HG03439 (cell line): ENCODE measurements around the gene CTNNA3.
"Not testable (repeated sequence)": the region's sequence is repeated elsewhere in the genome, so short reads cannot be mapped to it uniquely, and the experiment has no call there.

Source experiments
- ATAC-seq: cut with Tn5 transposase; IDR thresholded peaks from one replicate; pipeline ENCODE4 v1.9.1; 2021; ENCODE audit warnings: mild to moderate bottlenecking, moderate library complexity; ENCODE audit not compliant: unreplicated experiment

Gene CTNNA3

DNA sequence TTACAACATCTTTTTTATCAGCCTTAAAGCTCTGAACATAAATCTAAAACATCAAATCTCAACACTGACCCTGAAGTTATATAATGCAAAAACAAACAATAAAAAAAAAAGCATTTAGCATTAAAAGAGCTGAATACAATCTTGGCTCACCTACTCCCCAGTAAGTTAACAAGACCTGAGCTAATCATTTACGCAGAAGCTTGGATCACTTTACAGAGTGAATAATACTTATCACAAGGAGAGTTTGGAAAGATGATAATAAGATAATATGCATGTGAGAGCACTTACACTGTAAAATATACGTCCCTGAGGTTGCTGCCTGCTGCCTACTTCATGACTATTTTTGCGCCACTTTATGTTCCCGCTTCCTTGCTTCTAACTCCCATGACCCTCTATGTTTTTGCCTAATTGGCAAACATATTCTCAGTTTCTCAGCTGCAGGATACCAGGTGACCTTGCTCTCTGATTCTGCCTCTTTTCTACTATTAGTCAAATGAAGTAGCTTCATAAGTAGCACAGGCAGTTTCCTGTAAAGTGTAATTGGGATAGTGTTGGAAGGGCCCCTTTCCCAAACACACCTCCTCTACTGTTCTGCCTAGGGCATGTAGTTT lies 436.6 kb downstream of the CTNNA3 start:
- no peak for ATAC-seq

GRCh38 chr10:67257427-67258144 lies 438.4 kb downstream of the CTNNA3 start:
- ATAC-seq, result no peak

DNA sequence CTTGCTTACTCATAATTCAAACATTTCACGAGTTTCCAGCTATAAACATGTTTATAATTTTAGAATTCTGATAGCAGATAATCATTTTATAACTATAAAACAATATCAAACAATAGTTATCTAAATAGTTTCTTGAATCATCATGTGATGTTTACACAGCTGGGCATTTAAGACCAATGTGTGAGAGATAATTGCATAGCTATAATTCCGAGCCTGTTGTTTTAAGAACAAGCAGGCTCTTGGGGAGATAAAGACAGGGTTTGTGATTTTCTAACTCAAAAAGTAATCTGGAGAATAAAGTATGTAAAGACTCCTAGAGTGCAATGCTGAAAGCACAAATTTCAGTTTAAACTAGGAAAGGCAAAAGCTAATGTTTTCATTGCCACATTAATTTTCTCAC lies 439.0 kb downstream of the CTNNA3 start:
- no peak for ATAC-seq

- no peak for ATAC-seq
These were observed 445.3 kb downstream of the CTNNA3 start for GRCh38 chr10:67250686-67251085.

DNA sequence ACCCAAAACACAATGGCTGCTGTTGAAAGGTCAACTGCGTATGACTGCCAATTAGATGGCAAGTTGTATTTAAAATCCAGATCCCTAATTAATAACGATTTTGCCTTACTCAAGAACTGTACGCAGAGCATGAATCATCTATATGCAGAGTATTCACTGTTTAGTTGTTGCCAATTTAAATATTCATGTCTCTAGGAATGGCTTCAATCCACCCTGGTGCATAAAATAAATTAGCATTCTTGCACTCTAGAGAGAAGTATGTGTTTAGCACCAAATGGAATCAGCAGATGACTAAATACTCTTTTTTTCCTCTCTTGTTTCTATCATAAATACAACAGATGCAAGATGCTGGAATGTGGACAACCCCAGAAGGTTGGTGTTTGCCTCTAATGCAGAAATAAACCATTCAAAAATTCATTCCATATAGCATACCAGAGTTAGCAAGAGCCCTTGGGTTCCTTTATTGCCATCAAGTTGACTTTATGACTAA lies 449.9 kb downstream of the CTNNA3 start:
- no peak for ATAC-seq

- ATAC-seq, result no peak
These were observed 453.5 kb downstream of the CTNNA3 start for GRCh38 chr10:67242528-67242927.

GRCh38 chr10:67241451-67241850 lies 454.5 kb downstream of the CTNNA3 start:
- no peak for ATAC-seq

DNA sequence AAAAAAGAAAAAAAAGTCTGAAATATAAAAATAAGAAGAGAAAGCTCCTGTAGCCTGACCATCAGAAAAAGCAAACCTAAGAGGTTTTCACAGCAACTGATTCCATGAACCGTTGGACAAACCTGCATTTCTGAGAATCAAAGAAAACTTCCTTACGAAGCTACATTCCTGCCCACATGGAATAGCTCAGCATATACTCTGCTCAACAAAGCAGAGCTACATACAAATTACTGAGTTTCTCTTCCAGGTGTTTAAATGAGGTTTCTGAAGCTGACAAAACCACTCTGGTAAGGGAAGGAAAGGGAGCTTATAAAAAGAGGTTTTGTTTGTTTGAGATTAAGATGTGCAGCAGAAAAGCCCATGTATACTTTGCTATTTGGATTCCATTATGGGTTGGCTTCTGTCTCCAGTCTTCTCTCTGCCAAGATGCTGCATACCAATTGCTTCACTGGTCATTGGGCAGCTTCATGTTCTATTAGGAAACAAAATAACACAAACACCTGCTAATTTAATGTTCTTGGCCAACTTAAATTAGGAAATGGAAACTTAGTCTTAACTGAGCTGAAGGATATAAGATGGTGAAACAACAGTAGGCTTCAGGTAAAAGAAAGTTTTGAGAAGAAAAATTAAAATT lies 456.0 kb downstream of the CTNNA3 start:
- ATAC-seq, result no peak

- ATAC-seq, result not testable (repeated sequence)
These were observed 465.1 kb downstream of the CTNNA3 start for GRCh38 chr10:67230680-67231500.

DNA sequence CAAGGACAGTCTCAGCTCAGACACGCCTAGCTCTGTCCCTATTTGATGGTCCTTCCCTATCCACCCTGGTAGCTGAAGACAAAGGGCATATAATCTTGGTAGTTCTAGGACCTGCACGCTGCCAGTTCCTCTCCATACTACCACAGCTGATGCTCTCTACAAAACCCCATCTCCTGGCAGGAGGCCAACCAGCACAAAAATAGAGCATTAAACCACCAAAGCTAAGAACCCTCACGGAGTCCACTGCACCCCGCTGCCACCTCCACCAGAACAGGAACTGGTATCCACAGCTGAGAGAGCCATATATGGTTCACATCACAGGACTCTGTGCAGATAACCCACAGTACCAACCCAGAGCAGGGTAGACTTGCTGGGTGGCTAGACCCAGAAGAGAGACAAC lies 470.8 kb downstream of the CTNNA3 start:
- no peak for ATAC-seq

- no peak for ATAC-seq
These were observed 471.4 kb downstream of the CTNNA3 start for GRCh38 chr10:67224553-67224952.

DNA sequence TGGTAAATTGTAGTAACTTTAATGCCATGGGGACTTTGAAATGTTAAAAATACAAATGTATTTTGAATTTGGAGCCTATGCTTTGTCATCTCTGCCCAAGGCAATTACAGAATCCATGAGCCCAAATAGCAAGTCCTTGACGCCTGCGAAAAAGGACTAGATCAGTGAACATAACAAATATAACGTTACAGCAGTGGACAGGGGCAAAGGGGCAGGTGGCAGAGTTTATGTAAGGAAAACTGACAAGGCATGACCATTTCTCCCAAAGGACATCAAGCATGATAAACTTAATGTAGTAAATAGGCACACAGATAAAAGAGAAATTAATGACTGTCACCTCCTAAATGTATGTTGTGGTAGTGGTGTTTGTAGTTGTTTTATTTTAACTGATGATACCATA lies 473.1 kb downstream of the CTNNA3 start:
- ATAC-seq, result no peak

- no peak for ATAC-seq
These were observed 474.0 kb downstream of the CTNNA3 start for GRCh38 chr10:67221939-67222494.

DNA sequence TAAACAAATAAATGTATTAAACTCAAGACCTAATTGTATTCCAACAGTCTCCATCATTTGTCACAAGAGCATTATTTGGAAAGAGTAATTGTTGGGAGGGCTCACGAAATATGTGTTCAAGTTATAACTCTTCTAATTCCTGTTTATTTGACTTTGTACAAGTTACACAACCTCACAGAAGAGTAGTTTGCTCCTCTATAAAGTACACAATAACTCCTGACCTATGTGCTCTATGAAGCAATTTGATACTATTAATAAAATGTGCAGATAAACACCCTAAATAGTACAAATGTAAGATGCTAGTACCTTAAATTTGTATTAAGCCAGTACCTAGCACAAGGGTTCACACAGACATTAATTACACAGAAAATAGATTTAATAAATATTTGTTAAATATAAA lies 484.3 kb downstream of the CTNNA3 start:
- ATAC-seq, result no peak

DNA sequence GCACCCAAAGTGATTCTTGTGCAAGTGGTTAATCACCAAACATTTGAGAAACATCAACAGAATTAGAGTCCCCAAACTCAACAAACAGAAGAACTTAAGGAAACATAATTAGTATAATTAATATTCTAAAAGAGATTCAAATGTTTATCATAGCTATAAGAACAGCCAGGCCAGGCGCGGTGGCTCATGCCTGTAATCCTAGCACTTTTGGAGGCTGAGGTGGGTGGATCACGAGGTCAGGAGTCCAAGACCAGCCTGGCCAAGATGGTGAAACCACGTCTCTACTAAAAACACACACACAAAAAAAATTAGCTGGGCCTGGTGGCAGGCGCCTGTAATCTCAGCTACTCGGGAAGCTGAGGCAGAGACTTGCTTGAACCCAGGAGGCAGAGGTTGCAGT lies 488.1 kb downstream of the CTNNA3 start:
- ATAC-seq, result not testable (repeated sequence)

GRCh38 chr10:67200913-67201564 lies 495.0 kb downstream of the CTNNA3 start:
- ATAC-seq, result no peak

DNA sequence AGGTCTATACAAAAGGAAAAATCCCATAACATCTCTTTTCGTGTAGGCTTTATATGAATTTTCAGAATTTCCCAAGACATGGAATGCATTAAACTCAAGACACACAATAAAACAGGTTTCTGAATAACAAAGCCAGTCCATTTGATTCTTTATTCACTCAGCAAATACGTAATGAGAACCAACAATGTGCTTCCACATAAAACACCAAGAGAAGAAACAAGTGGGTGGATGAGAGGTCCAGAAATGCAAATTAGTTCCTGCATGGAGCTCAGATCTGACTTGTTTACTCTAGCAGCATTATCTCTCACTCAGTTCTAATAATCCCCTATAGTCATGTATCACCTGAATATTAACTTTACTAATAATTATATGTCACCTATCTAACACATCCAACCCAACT lies 520.6 kb downstream of the CTNNA3 start:
- ATAC-seq, result no peak

GRCh38 chr10:67173787-67174186 lies 522.2 kb downstream of the CTNNA3 start:
- ATAC-seq, result no peak

DNA sequence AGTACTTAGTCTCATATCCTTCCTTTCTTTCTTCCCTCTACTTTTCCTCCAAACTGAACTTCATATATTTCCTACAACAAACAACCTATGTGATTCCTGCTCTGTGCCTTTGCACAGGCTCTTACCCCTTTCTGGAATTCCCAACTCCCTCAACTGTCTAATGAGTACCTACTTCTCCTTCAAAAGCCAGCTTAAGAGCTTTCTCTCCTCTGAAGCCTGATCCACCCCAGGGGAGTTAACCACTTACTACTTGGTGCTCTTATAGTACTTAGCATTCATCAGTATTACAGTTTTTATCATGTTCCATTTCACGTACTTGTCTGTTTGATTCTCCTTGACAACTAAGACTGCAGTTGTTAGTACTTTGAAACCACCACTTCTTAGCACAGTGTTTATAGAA lies 524.0 kb downstream of the CTNNA3 start:
- no peak for ATAC-seq

GRCh38 chr10:67156239-67156638 lies 539.8 kb downstream of the CTNNA3 start:
- no peak for ATAC-seq
